Activated naive CD8-positive, alpha-beta T cell treated with anti-CD3 and anti-CD28 coated beads for 36 hours (primary cell): ENCODE results near the gene ORMDL1. TPM values are rescaled to one million over a fixed set of nuclear protein-coding genes. Genes with fewer than 3 reads are reported as not detected.

ENCODE experiments used
- DNase-seq: peaks from one replicate; pipeline ENCODE4 v3.0.0; 2021
- H3K27ac Mint-ChIP-seq: one replicate; pipeline ENCODE4 v1.8.0; 2022; ENCODE audit warnings: mild to moderate bottlenecking, moderate library complexity, mixed read lengths
- H3K27me3 Mint-ChIP-seq: one replicate; pipeline ENCODE4 v1.8.0; 2022; ENCODE audit warnings: mild to moderate bottlenecking, mixed read lengths
- H3K36me3 Mint-ChIP-seq: one replicate; pipeline ENCODE4 v1.8.0; 2021; ENCODE audit warnings: mild to moderate bottlenecking, mixed read lengths
- H3K4me1 Mint-ChIP-seq: one replicate; pipeline ENCODE4 v1.8.0; 2021; ENCODE audit warnings: mixed read lengths
- H3K4me3 Mint-ChIP-seq: one replicate; pipeline ENCODE4 v1.8.0; 2022; ENCODE audit warnings: mild to moderate bottlenecking, moderate library complexity, mixed read lengths
- H3K9me3 Mint-ChIP-seq: one replicate; pipeline ENCODE4 v1.8.0; 2022; ENCODE audit warnings: mixed read lengths
- total RNA-seq, 2 experiments: library from RNA; stranded (reverse); gene quantifications; one replicate each; pipeline ENCODE4 v1.2.3, GENCODE V29; 2021

ORMDL1 gene
- 10 to 100 TPM; 60.5 to 64.1 TPM for total RNA-seq

DNA sequence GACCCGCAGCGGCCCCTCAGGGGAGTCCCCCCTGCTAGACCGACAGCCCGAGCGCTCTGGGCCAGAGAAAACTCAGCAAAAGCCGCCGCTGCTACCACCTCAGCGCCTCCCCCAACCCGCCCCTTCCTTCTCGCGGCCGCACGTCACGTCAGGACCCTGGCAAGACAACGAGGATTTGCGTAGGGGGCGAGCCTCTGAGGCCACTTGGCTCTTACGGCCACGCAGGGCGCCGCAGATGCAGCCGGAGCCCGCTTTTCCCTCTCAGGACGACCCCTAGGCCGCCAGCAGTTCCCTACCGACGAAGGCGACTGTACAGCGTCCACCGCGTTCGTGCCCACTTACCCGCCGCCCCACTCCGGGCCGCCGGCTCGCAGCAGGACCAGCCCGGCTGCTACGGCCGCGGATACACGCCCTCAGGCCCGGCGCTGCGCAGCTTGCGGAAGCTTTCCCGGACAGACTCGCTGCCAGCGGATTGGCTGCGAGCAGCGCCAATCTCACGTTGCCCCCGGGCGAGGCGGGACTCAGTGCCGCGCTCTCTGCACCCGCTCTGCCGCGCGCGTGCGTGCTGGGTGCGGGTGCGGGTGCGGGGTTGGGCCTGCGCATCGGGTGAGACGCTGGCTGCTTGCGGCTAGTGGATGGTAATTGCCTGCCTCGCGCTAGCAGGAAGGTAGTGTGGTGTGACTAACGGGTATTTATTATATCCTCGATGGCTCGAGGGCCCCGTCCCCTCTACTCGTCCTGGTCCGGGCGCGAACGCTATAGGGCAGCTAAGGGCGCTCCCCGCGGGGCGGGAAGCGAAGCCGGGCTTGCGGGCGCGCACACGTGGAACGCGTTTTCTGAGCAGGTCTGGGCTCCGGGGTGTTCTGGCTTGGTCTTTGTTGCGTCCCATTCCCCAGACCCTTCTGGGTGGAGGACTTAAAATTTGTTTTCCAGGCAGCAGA lies at the start of gene ORMDL1, which contains the start of gene PMS1:
Gene ORMDL1, minus strand, starts transcription at position 413 of the 941 bp plus-strand sequence. CDS start 1,744 bp downstream, outside the sequence.
Gene PMS1, plus strand, starts transcription at position 524 of the 941 bp plus-strand sequence. CDS start 7,360 bp downstream, outside the sequence.
- DNase-seq = peak; percentile 97
- peaks cover 49% of the 10 kb centered on the region for H3K36me3 Mint-ChIP-seq
- H3K4me1 Mint-ChIP-seq = peaks cover 48% of the 10 kb centered on the region
- no peaks in the 10 kb centered on the region for H3K27me3 Mint-ChIP-seq
- H3K27ac Mint-ChIP-seq = peak within 1 kb of the TSS; percentile 91
- H3K4me3 Mint-ChIP-seq = peak within 1 kb of the TSS; percentile 90
- H3K9me3 Mint-ChIP-seq = no peaks in the 10 kb centered on the region

DNA sequence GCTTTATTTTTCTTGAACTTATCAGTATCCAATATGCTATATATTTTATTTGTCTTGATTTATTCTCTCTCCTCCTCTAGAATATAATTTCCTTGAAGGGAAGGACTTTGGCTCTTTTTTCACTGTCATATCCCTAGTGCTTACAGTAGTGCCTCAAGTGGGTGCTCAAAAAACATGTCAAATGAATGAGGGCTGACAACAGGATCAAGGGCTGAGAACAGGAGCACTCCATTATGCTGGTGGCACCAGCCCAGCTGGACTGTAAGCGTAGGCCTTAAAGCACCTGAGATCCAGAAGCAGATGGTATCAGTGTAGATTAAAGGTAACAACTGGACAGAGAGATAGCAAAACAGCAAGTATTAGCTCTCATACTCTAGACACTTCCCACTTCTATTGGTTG lies 46.4 kb upstream of the ORMDL1 start:
- Mint-ChIP-seq H3K27ac (no peak overlapping the region), H3K36me3 (peaks cover 19% of the 10 kb centered on the region), H3K4me3 (no peak overlapping the region)

DNA sequence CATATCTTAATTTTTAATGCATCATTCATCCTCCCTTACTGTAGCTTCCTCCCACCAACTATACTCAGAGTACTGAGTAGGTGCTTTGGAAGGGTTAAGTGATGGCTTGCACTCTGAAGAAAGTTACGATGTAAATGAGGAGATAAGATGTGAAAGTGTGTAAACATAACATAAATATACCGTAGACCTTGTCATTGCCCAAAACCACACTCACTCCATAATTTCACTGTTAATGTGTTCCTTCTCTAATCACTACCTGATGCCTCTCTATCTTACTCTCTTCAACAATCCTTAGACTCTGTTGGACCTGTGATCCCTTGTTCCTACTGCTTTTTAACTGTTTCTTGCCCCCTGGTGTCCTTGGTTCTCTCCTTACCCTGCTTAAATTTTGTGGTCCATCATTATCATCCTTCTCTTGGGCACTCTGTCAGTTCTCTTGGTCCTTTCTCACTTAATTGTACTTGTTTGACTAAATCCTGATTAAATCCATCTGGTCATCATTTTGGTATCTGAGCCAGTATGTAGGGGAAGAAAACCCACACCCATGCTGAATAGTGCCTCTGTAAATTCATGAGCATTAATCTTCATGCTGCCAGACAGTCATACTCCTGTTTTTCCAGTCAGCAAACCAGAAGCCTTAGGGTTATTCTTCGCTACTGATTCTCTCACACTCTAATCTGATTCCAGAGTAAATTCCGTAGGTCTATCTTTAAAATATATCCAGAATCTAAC lies 45.1 kb upstream of the ORMDL1 start:
- Mint-ChIP-seq H3K9me3 (no peaks in the 10 kb centered on the region), H3K4me3 (no peak overlapping the region), H3K36me3 (peaks cover 17% of the 10 kb centered on the region), H3K27me3 (no peaks in the 10 kb centered on the region), H3K4me1 (peaks cover 3% of the 10 kb centered on the region), H3K27ac (no peak overlapping the region)
- DNase-seq = no peak

More for the DNA sequence above, 46.4 kb upstream of the ORMDL1 start:
- no peak for DNase-seq
- no peaks in the 10 kb centered on the region for H3K27me3 Mint-ChIP-seq
- no peaks in the 10 kb centered on the region for H3K9me3 Mint-ChIP-seq
- H3K4me1 Mint-ChIP-seq = peaks cover 3% of the 10 kb centered on the region

- no peak for DNase-seq
- H3K9me3 Mint-ChIP-seq = no peaks in the 10 kb centered on the region
- no peak overlapping the region for H3K27ac Mint-ChIP-seq
- no peaks in the 10 kb centered on the region for H3K27me3 Mint-ChIP-seq
- no peak overlapping the region for H3K4me3 Mint-ChIP-seq
- H3K4me1 Mint-ChIP-seq = peaks cover 3% of the 10 kb centered on the region
- H3K36me3 Mint-ChIP-seq = peaks cover 17% of the 10 kb centered on the region
Observed at GRCh38 chr2:189826039-189826438, 41.9 kb upstream of the ORMDL1 start.

- no peak for DNase-seq
- no peaks in the 10 kb centered on the region for H3K27me3 Mint-ChIP-seq
- H3K4me3 Mint-ChIP-seq = no peak overlapping the region
- H3K36me3 Mint-ChIP-seq = peaks cover 24% of the 10 kb centered on the region
- no peaks in the 10 kb centered on the region for H3K9me3 Mint-ChIP-seq
- H3K27ac Mint-ChIP-seq = no peak overlapping the region
- peaks cover 3% of the 10 kb centered on the region for H3K4me1 Mint-ChIP-seq
Observed at GRCh38 chr2:189824694-189825396, 40.7 kb upstream of the ORMDL1 start.

- Mint-ChIP-seq H3K27me3 (no peaks in the 10 kb centered on the region), H3K36me3 (peaks cover 36% of the 10 kb centered on the region), H3K9me3 (peaks cover 1% of the 10 kb centered on the region), H3K4me1 (peaks cover 13% of the 10 kb centered on the region), H3K27ac (no peak overlapping the region), H3K4me3 (no peak overlapping the region)
- no peak for DNase-seq
Observed at GRCh38 chr2:189821953-189822748, 38.0 kb upstream of the ORMDL1 start.

DNA sequence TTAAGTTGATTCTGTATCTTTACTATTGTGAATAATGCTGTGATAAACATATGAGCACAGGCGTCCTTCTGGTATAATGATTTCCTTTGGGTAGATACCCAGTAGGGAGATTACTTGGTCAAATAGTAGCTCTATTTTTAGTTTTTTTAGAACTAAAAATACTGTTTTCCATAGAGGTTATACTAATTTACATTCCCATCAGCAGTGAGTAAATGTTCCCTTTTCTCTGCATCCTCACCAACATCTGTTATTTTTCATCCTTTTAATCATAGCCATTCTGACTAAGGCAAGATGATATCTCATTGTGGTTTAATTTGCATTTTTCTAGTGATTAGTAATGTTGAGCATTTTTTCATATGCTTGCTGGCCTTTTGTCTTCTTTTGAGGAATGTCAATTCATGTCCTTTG lies 35.2 kb upstream of the ORMDL1 start:
- Mint-ChIP-seq H3K27ac (peak overlapping the region; percentile 49), H3K36me3 (peaks cover 46% of the 10 kb centered on the region), H3K4me1 (peaks cover 13% of the 10 kb centered on the region), H3K9me3 (peaks cover 1% of the 10 kb centered on the region), H3K4me3 (no peak overlapping the region), H3K27me3 (no peaks in the 10 kb centered on the region)
- no peak for DNase-seq

GRCh38 chr2:189818249-189819038 lies 34.3 kb upstream of the ORMDL1 start:
- no peak for DNase-seq
- Mint-ChIP-seq H3K27ac (peak overlapping the region; percentile 49), H3K4me1 (peaks cover 13% of the 10 kb centered on the region), H3K9me3 (peaks cover 1% of the 10 kb centered on the region), H3K4me3 (no peak overlapping the region), H3K27me3 (no peaks in the 10 kb centered on the region), H3K36me3 (peaks cover 54% of the 10 kb centered on the region)

GRCh38 chr2:189803431-189803830 lies 19.3 kb upstream of the ORMDL1 start:
- peaks cover 13% of the 10 kb centered on the region for H3K4me1 Mint-ChIP-seq
- no peaks in the 10 kb centered on the region for H3K27me3 Mint-ChIP-seq

DNA sequence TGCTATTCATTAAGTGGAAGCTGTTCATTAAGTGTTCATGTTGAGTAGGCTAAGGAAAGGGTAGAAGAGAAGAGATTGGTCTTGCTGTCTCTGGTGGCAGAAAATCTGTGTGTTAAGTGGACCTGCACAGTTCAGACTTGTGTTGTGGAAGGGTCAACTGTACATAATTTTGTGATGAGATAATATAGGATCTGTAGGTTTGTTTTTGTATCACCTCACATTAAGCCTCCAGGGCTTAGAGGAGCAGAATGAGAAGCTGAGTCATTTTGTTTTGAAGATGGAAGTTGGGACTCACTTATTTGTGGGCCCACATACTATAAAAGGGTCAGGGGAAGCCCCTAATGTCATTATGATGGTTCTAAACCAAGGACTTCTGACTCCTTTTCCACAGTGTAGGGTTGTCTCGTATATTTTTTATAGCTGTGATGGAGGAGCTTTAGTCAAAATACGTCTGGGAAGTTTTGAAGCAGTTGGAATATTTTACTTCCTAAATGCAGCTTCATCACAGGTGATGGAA lies 18.3 kb upstream of the ORMDL1 start:
- no peak for DNase-seq
- no peaks in the 10 kb centered on the region for H3K27me3 Mint-ChIP-seq
- no peak overlapping the region for H3K27ac Mint-ChIP-seq
- peaks cover 17% of the 10 kb centered on the region for H3K36me3 Mint-ChIP-seq
- H3K4me3 Mint-ChIP-seq = no peak overlapping the region
- no peaks in the 10 kb centered on the region for H3K9me3 Mint-ChIP-seq
- H3K4me1 Mint-ChIP-seq = peaks cover 13% of the 10 kb centered on the region

More at GRCh38 chr2:189803431-189803830, 19.3 kb upstream of the ORMDL1 start:
- Mint-ChIP-seq H3K36me3 (peaks cover 18% of the 10 kb centered on the region), H3K9me3 (no peaks in the 10 kb centered on the region), H3K27ac (no peak overlapping the region), H3K4me3 (no peak overlapping the region)
- no peak for DNase-seq

GRCh38 chr2:189799531-189799930 lies 15.4 kb upstream of the ORMDL1 start:
- DNase-seq = no peak
- Mint-ChIP-seq H3K36me3 (peaks cover 19% of the 10 kb centered on the region), H3K27ac (no peak overlapping the region), H3K9me3 (no peaks in the 10 kb centered on the region), H3K27me3 (no peaks in the 10 kb centered on the region), H3K4me1 (peaks cover 14% of the 10 kb centered on the region), H3K4me3 (no peak overlapping the region)

DNA sequence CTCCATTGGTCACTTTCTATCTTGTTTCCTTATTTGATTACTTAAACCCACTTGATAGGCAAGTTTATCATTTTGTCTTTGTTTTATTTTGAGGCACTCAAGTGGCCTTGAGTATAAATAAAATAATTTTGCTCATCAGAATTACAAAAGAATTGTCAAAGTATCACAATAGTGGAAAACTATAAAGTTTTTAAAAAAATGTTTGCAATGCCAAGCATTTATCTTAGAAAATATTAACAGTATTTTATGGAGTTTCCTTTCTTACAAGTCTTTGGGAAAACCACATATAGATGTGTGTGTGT lies 14.8 kb upstream of the ORMDL1 start:
- Mint-ChIP-seq H3K36me3 (peaks cover 22% of the 10 kb centered on the region), H3K27ac (no peak overlapping the region), H3K9me3 (no peaks in the 10 kb centered on the region), H3K27me3 (no peaks in the 10 kb centered on the region), H3K4me1 (peaks cover 14% of the 10 kb centered on the region), H3K4me3 (no peak overlapping the region)
- no peak for DNase-seq

- Mint-ChIP-seq H3K27me3 (no peaks in the 10 kb centered on the region), H3K4me1 (peaks cover 14% of the 10 kb centered on the region), H3K4me3 (no peak overlapping the region), H3K36me3 (peaks cover 22% of the 10 kb centered on the region), H3K9me3 (no peaks in the 10 kb centered on the region), H3K27ac (no peak overlapping the region)
- no peak for DNase-seq
Observed at GRCh38 chr2:189798312-189799029, 14.3 kb upstream of the ORMDL1 start.
